HCT116 (cell line): ENCODE results near the gene TMC3. TPM values are rescaled to one million over a fixed set of nuclear protein-coding genes. Genes with fewer than 3 reads are reported as not detected.

Experiments
- ATAC-seq: fragments of 200-7000 bp; cut with Tn5 transposase; 2 replicates; pipeline ENCODE4 v1.9.1; 2020; ENCODE audit warnings: mild to moderate bottlenecking, moderate library complexity
- BruUV-seq: library from RNA; stranded (reverse); fragments of 400-500 nt; replicated peaks from 2 replicates; lab custom pipeline; 2021; lab: Mats Ljungman, UMichigan
- CTCF ChIA-PET: fragments of 300-600 bp; sonication (Branson Sonifier 250); formaldehyde crosslinking; loops from one replicate; lab custom pipeline; 2021; ENCODE audit warnings: antibody characterized with exemption; lab: Charles Lee
- POLR2A ChIA-PET: fragments of 300-600, 350-600 bp; sonication (Branson Sonifier 250); formaldehyde crosslinking; loops from one replicate; lab custom pipeline; 2021; ENCODE audit warnings: antibody characterized with exemption; lab: Charles Lee
- RAD21 ChIA-PET, 2 experiments: fragments of 300-600 bp; sonication (Branson Sonifier 250); formaldehyde crosslinking; loops; one replicate each; lab custom pipeline; 2023; ENCODE audit warnings: low total read pairs in 2 of 2; ENCODE audit not compliant: uncharacterized antibody in 2 of 2, unreplicated experiment in 2 of 2, low non-redundant PET in 1 of 2; lab: Charles Lee
- DNase-seq: peaks from one replicate; pipeline ENCODE4 v3.0.0-alpha.2; 2010; ENCODE audit warnings: low read depth, low spot score
- H2AFZ ChIP-seq: fragments of 200-600 bp; shearing (Covaris generic), sonication (generic); 2 replicates; pipeline ENCODE4 v1.6.1; 2017; ENCODE audit warnings: low read depth, mixed run types, mixed read lengths, antibody characterized with exemption, low read length; ENCODE audit not compliant: poor library complexity, severe bottlenecking
- H3K27ac ChIP-seq: 2 replicates; pipeline ENCODE4 v1.5.1; 2012; ENCODE audit warnings: low read depth, low read length
- H3K27me3 ChIP-seq: fragments of 200-600 bp; sonication (generic); 2 replicates; pipeline ENCODE4 v1.6.1; 2016; ENCODE audit warnings: mixed run types, low read length, mixed read lengths; ENCODE audit not compliant: insufficient read depth
- H3K36me3 ChIP-seq, 2 experiments: fragments of 200-500 bp in 1 of 2; fragments of 200-600 bp in 1 of 2; sonication (Bioruptor generic) in 1 of 2; sonication (generic) in 1 of 2; 2 replicates each; pipeline versions ENCODE4 v1.5.1 to v1.6.1; 2014 to 2016; ENCODE audit warnings: low read length in 2 of 2, inconsistent platforms in 1 of 2, mixed read lengths in 1 of 2, mixed run types in 1 of 2; ENCODE audit not compliant: insufficient read depth in 2 of 2, control insufficient read depth in 1 of 2
- H3K4me1 ChIP-seq, 2 experiments: fragments of 200-600 bp in 1 of 2; sonication (generic) in 1 of 2; 2 replicates each; pipeline versions ENCODE4 v1.5.1 to v1.6.1; 2012 to 2017; ENCODE audit warnings: low read length in 2 of 2, inconsistent platforms in 1 of 2, mild to moderate bottlenecking in 1 of 2, mixed read lengths in 1 of 2, mixed run types in 1 of 2, moderate library complexity in 1 of 2; ENCODE audit not compliant: insufficient read depth in 2 of 2, control insufficient read depth in 1 of 2
- H3K4me2 ChIP-seq: fragments of 200-600 bp; sonication (generic); 2 replicates; pipeline ENCODE4 v1.6.1; 2017; ENCODE audit warnings: mixed run types, low read length, mixed read lengths
- H3K4me3 ChIP-seq, 2 experiments: fragments of 200-600 bp in 1 of 2; sonication (generic) in 1 of 2; replicated peaks in 1 of 2; 2 replicates each; pipeline ENCODE4 v1.5.1; 2011 to 2016; ENCODE audit warnings: low read length in 2 of 2, control low read depth in 1 of 2, low read depth in 1 of 2, mild to moderate bottlenecking in 1 of 2, mixed read lengths in 1 of 2, mixed run types in 1 of 2
- H3K79me2 ChIP-seq: fragments of 200-600 bp; sonication (generic); 2 replicates; pipeline ENCODE4 v1.6.1; 2017; ENCODE audit warnings: mild to moderate bottlenecking, mixed run types, low read length, moderate library complexity, mixed read lengths; ENCODE audit not compliant: insufficient read depth
- H3K9ac ChIP-seq: fragments of 200-600 bp; sonication (generic); 2 replicates; pipeline ENCODE4 v1.6.1; 2016; ENCODE audit warnings: low read length, mixed read lengths
- H3K9me2 ChIP-seq: fragments of 200-600 bp; sonication (generic), shearing (Covaris generic); 2 replicates; pipeline ENCODE4 v1.6.1; 2017; ENCODE audit warnings: mixed run types, mild to moderate bottlenecking, moderate library complexity; ENCODE audit not compliant: insufficient read depth
- H3K9me3 ChIP-seq, 2 experiments: fragments of 200-500 bp in 1 of 2; fragments of 200-600 bp in 1 of 2; sonication (Bioruptor generic) in 1 of 2; sonication (generic) in 1 of 2; 2 replicates each; pipeline ENCODE4 v1.6.1; 2014 to 2017; ENCODE audit warnings: low read length in 2 of 2, mixed read lengths in 2 of 2, inconsistent platforms in 1 of 2, low read depth in 1 of 2, mild to moderate bottlenecking in 1 of 2, mixed run types in 1 of 2, moderate library complexity in 1 of 2; ENCODE audit not compliant: control insufficient read depth in 1 of 2, insufficient read depth in 1 of 2
- H4K20me1 ChIP-seq: fragments of 200-600 bp; sonication (generic), shearing (Covaris generic); 2 replicates; pipeline ENCODE4 v1.6.1; 2017; ENCODE audit warnings: mixed run types, mild to moderate bottlenecking, moderate library complexity; ENCODE audit not compliant: insufficient read depth
- CBX3 ChIP-seq: IDR thresholded peaks from 2 replicates; pipeline ENCODE4 v1.6.1; 2012; ENCODE audit warnings: low read depth
- CEBPB ChIP-seq: IDR thresholded peaks from 2 replicates; pipeline ENCODE4 v1.6.1; 2012; ENCODE audit warnings: low read depth
- ELF1 ChIP-seq: IDR thresholded peaks from 2 replicates; pipeline ENCODE4 v1.6.1; 2012; ENCODE audit warnings: low read depth, borderline replicate concordance
- EZH2 ChIP-seq: fragments of 200-600 bp; sonication (generic); IDR thresholded peaks from 2 replicates; pipeline ENCODE4 v1.6.1; 2017; ENCODE audit warnings: antibody characterized with exemption, mixed run types
- EZH2phosphoT487 ChIP-seq: fragments of 200-600 bp; IDR thresholded peaks from 2 replicates; pipeline ENCODE4 v1.6.1; 2018; ENCODE audit warnings: antibody characterized with exemption, borderline replicate concordance
- FOSL1 ChIP-seq: IDR thresholded peaks from 2 replicates; pipeline ENCODE4 v1.6.1; 2012; ENCODE audit warnings: low read depth
- JUND ChIP-seq: IDR thresholded peaks from 2 replicates; pipeline ENCODE4 v1.6.1; 2012
- POLR2A ChIP-seq: IDR thresholded peaks from 2 replicates; pipeline ENCODE4 v1.7.0; 2011; ENCODE audit warnings: borderline replicate concordance; ENCODE audit not compliant: insufficient read depth, insufficient read length; ENCODE audit errors: extremely low read depth
- REST ChIP-seq: IDR thresholded peaks from 2 replicates; pipeline ENCODE4 v1.6.1; 2012; ENCODE audit warnings: low read depth
- SIN3A ChIP-seq: IDR thresholded peaks from 2 replicates; pipeline ENCODE4 v1.6.1; 2012; ENCODE audit warnings: low read depth
- SP1 ChIP-seq: IDR thresholded peaks from 2 replicates; pipeline ENCODE4 v1.6.1; 2012; ENCODE audit warnings: low read depth
- SRF ChIP-seq: IDR thresholded peaks from 2 replicates; pipeline ENCODE4 v1.6.1; 2012; ENCODE audit warnings: low read depth
- TCF7L2 ChIP-seq: IDR thresholded peaks from 2 replicates; pipeline ENCODE4 v1.7.0; 2011; ENCODE audit warnings: borderline replicate concordance, inconsistent platforms; ENCODE audit not compliant: insufficient read depth, insufficient read length; ENCODE audit errors: extremely low read depth
- ZBTB33 ChIP-seq: IDR thresholded peaks from 2 replicates; pipeline ENCODE4 v1.6.1; 2011; ENCODE audit warnings: mild to moderate bottlenecking, low read length, moderate library complexity; ENCODE audit not compliant: insufficient replicate concordance; ENCODE audit errors: extremely low read depth
- ZFX ChIP-seq: fragments of 450-650 bp; IDR thresholded peaks from 2 replicates; pipeline ENCODE4 v1.6.1; 2017
- ZNF274 ChIP-seq: fragments of 200-500 bp; sonication (Bioruptor generic); IDR thresholded peaks from 2 replicates; pipeline ENCODE4 v1.6.1; 2014; ENCODE audit warnings: mild to moderate bottlenecking, low read depth, low read length, inconsistent platforms
- intact Hi-C: fragments of 100-400 bp; cut with micrococcal nuclease; formaldehyde crosslinking; loops from 2 replicates; pipeline ENCODE4 v1.10.0; 2022
- total RNA-seq: library from RNA; stranded (reverse); gene quantifications from one replicate; pipeline ENCODE4 v1.2.1, GENCODE V29; 2021; ENCODE audit not compliant: unreplicated experiment
- TF ChIP-seq, protein P1 (sequence below): IDR thresholded peaks from 2 replicates; pipeline ENCODE4 v1.6.1; 2012
- TF ChIP-seq, protein P2 (sequence below): IDR thresholded peaks from 2 replicates; pipeline ENCODE4 v1.6.1; 2012

The TMC3 gene
- total RNA-seq, 1 experiment from 2014 or later, result not detected

DNA sequence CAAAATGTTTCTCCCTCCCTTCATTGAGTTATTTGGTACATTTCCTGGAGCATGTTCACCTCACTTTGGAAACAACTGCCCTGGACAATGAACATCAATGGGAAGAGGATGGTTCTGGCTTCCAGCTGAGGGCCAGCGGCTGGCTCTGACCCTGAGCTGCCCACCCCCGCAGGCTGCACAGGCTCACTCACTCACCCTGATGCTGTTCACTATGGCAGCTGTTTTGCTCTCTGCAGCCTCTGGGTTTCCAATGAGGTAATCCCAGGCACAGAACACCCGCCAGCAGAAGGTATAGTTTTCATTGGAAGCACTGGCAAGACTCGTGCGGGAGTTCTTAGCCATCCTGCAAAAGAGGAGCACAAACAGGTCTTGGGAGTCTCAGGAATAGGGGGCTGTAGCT lies 17.8 kb downstream of the TMC3 start (continued):
- no peak for TF ChIP-seq ZBTB33
- no peak for TF ChIP-seq ELF1
- TF ChIP-seq CEBPB, result no peak
- TF ChIP-seq ZNF274, result no peak
- TF ChIP-seq POLR2A, result no peak
- TF ChIP-seq EZH2, result no peak
- TF ChIP-seq EZH2phosphoT487, result no peak
- TF ChIP-seq FOSL1, result no peak

DNA sequence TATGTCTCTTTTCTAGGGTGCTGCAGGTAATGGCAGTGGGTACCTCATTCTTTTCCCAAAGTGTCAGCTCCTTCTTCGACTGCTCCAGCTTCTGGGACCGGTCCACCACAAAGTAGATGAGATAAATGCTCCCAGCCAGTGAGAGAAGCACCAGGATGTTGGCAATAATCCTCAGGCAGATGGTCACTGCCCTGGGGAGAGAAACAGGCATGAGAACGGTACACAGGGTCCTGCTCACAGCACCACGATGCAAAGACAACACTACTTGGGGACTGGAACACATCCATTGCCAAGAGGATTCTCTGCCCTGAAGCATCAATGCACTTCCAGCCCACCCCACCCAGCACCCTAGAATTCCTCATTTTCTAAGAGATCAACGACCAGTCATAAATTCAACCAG lies 22.4 kb downstream of the TMC3 start:
- POLR2A ChIA-PET, result no interaction called here
- no peaks in the 10 kb centered on the region for H3K9me3 ChIP-seq
- no peaks in the 10 kb centered on the region for H3K79me2 ChIP-seq
- DNase-seq, result no peak
- no peak overlapping the region for H3K4me2 ChIP-seq
- H3K4me1 ChIP-seq, result no peaks in the 10 kb centered on the region
- intact Hi-C loops, result no loop called here
- no peak for ATAC-seq
- RAD21 ChIA-PET, result no interaction called here
- BruUV-seq, result no TSS peak
- no peak overlapping the region for H2AFZ ChIP-seq
- CTCF ChIA-PET, result no interaction called here
- TF ChIP-seq, protein P1, sequence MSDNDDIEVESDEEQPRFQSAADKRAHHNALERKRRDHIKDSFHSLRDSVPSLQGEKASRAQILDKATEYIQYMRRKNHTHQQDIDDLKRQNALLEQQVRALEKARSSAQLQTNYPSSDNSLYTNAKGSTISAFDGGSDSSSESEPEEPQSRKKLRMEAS, result no peak
- TF ChIP-seq ZNF274, result no peak
- TF ChIP-seq SP1, result no peak
- no peak for TF ChIP-seq ZFX
- no peak for TF ChIP-seq EZH2
- no peak for TF ChIP-seq SRF
- TF ChIP-seq, protein P2, sequence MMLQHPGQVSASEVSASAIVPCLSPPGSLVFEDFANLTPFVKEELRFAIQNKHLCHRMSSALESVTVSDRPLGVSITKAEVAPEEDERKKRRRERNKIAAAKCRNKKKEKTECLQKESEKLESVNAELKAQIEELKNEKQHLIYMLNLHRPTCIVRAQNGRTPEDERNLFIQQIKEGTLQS, result no peak
- TF ChIP-seq SIN3A, result no peak
- TF ChIP-seq ZBTB33, result no peak
- TF ChIP-seq REST, result no peak
- no peak for TF ChIP-seq CBX3
- no peak for TF ChIP-seq ELF1
- no peak for TF ChIP-seq EZH2phosphoT487
- TF ChIP-seq TCF7L2, result no peak
- TF ChIP-seq JUND, result no peak
- H4K20me1 ChIP-seq, result no peaks in the 10 kb centered on the region
- no peaks in the 10 kb centered on the region for H3K9me2 ChIP-seq
- no peak overlapping the region for H3K27ac ChIP-seq
- no peaks in the 10 kb centered on the region for H3K27me3 ChIP-seq
- no peaks in the 10 kb centered on the region for H3K36me3 ChIP-seq
- no peak overlapping the region for H3K4me3 ChIP-seq
- H3K9ac ChIP-seq, result no peak overlapping the region
